HG03354 (cell line): ENCODE measurements around the gene MAP3K20.

ENCODE experiments used
- ATAC-seq: cut with Tn5 transposase; IDR thresholded peaks from one replicate; pipeline ENCODE4 v1.9.1; 2021; ENCODE audit warnings: mild to moderate bottlenecking; ENCODE audit not compliant: unreplicated experiment, poor library complexity, severe bottlenecking

MAP3K20 gene

DNA sequence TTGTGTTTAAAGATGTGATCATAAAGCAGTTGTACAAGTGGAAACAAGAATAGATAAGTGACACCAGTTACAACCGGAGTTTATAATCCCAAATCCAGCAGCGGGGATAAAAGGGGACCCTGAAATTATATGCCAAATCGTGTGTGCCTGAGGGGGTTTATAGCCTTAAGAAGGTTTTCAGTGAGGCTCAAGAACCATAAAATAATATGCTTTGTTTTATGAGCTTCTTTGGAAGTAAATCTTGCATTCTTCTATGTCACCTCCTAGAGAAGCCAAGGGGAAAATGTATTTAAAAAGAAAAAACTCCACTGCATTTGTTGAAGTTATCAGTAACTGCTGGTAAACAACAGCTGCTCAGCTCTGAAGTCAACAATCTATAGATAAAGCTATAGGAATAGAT lies 25.8 kb upstream of the MAP3K20 start:
- no peak for ATAC-seq

DNA sequence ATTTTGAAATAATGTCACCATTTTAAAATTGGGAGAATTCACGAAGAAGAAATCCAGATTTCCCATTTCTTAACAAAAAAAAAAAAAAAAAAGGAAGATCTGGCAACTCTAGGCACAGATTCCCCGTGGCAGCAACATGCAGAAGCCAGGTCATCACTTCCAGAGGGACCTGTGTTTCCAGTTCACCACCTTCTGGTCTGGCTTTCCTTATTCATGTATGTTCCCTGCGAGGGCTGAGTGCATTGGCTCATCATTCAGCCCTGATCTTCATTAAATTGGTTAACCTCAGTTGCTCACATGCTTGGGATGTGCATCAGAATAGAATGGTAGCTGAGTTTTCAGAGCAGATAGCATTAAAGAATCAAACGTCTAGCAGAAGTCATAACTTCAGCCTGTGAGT lies 25.0 kb upstream of the MAP3K20 start:
- no peak for ATAC-seq

DNA sequence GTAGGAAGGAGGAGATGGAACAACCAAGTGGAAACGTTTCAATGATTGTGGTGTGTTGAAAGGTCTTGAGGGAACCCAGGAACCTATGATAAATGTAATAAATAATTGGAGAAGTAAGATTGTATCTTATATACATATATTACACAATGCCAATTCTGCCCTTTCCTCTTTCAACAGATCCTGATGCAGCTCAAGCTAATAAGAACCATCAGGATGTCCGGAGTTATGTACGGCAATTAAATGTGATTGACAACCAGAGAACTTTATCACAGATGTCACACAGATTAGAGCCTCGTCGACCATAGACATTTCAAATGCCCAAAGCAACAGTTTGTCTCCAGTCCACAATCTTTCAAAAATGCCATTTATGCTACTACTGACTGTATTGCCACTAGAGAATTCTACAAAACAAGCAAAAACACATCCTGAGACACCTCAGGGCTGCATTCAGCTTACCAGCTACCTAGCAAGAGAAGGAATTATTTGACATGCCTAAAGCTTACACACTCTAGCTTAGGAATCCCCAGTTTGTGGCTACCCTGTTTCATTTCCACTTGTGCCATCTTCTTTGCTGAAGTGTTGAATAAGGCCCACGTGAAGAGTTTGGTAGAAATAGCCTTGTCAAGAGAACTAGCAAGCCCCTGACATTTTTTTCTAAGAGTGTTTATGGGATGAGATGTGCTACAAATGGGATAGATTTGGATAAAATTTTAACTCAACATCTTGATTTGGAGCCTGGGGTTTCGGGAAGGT lies 24.0 kb upstream of the MAP3K20 start:
- no peak for ATAC-seq

DNA sequence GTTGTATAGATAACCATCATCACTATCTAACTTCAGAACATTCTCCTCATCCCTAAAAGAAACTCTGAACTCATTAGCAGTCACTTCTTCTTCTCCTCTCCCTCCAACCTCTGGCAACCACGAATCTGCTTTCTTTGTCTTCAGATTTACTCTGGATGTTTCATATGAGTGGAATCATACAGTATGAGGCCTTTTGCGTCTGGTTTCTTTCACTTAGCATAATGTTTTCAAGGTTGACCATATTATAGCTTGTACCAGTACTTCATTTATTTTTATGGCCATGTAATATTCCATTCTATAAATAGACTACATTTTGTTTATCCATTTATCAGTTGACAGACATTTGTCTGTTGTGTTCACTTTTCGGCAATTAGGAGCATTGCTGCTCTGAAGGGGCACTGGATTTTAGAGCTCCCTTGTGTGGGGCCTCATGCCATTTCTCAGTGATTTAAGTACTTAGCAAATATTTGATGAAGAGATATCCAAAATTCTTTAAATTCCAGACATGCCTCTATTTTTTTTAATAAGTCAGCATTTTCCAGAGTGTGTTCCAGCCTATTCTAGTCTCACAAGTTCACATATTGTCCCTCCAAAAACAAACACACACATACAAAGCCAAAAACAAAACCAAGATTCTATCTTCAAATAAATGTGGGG lies 22.5 kb upstream of the MAP3K20 start:
- no peak for ATAC-seq

GRCh38 chr2:173054466-173054865 lies 21.2 kb upstream of the MAP3K20 start:
- no peak for ATAC-seq

- no peak for ATAC-seq
Measured at GRCh38 chr2:173056705-173057364, 18.8 kb upstream of the MAP3K20 start.

GRCh38 chr2:173058097-173058496 lies 17.5 kb upstream of the MAP3K20 start:
- no peak for ATAC-seq

GRCh38 chr2:173058673-173059072 lies 17.0 kb upstream of the MAP3K20 start:
- ATAC-seq: no peak

DNA sequence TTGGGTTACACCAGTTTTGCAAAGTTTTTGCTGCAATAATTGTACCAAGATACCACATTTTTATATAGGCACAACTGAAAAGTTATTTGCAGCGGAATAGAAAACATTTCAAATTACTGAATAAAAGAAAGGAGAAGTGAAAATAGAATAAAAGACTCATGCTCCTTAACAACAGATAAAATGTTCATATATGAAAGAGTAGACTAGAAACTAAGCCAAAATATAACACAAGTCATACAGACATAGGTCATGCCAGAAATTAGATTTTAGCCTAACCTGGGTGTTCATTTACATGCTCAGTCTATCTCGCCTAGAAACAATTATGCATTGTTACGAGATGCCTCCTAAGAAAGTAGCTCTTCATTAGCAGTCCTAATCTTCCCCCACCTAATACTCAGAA lies 16.4 kb upstream of the MAP3K20 start:
- ATAC-seq: no peak

GRCh38 chr2:173059971-173060461 lies 15.6 kb upstream of the MAP3K20 start:
- no peak for ATAC-seq

DNA sequence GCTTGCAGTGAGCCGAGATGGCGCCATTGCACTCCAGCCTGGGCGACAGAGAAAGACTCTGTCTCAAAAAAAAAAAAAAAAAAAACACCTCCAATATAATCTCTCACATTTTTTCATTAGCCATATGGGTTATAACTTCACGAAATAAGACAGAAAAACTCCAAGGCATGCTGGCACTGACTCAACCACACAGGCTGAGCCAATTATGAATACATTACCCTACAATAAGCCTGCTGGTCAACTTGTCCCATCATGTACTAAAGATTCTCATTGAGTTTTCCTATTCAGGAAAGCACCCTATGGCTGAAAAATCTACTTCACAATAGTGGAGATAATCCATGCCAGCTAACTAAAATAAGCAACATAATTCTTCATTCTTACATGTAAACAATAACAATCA lies 12.8 kb upstream of the MAP3K20 start:
- ATAC-seq: no peak

DNA sequence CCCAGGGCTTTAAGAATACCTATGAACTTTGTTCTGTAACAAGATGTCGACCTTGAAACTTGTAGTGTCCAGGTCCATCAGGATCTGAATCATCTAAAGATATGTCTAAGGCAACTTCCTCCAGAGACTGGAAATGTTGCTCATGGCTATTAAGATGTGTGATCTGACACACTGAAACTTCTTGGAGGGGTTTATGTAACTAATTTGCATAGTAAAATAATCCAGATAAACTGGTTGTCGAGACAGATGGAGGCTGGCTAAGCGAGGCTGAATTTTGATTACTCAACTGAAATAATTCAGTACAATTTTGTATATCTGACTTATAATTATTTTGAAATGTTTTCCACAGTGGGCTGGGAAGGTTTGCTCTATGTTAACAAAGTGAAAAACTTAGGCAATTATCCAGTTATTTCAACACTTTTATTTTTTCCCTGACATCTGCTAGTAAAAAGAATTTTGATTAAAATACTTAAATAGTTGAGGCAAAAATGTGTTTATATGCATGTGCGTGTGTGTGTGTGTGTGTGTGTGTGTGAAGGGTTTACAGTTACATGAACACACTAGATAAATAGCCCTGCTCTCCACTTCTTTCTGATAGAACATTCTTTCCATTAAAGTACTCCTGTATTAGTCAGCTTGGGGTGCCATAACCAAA lies 11.4 kb upstream of the MAP3K20 start:
- ATAC-seq: no peak

GRCh38 chr2:173066887-173067676 lies 8.6 kb upstream of the MAP3K20 start:
- no peak for ATAC-seq

DNA sequence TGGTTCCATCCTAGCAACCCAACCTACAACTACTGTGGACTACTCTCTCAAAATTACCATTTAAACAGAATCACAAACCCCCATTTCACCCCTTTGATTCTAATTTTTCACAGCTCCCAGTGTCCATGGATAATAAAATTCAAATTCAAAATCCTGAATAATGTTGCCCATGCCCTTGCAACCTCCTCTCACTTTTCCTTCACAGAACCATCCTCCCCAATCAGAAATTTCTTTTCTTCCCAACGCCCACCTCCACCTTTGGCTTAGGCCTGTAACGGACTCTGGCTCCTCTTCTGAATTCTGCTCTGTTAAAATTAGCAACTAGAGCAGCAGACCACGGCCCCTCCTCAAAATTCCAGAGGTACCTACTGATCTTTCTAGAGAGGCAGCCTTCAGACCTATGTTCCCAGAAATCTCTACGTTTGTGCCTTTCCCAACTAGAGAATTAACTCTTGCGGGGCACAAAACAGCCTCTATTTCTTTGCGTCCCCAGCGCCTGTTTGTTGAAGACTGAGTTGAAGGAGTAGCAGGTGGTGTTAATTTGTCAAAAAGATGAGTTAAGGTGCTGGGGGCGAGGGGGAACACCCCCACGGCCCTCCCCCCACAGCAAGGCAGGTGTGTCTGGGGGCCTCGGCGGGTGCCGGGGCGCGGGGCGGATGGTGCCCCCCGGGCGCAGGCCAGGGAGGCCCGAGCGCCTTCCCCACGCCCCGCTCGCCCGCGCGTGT lies 428 bp upstream of the MAP3K20 start:
- ATAC-seq: no peak

GRCh38 chr2:173076581-173077345 lies 1.1 kb downstream of the MAP3K20 start:
- ATAC-seq: peak; percentile 41

GRCh38 chr2:173077506-173078177 lies 2.0 kb downstream of the MAP3K20 start:
- no peak for ATAC-seq

- no peak for ATAC-seq
Measured at GRCh38 chr2:173079141-173079540, 3.5 kb downstream of the MAP3K20 start.
